Subcutaneous adipose tissue (tissue), 4 donors: ENCODE measurements around the gene OVAAL. TPM values are rescaled to one million over a fixed set of nuclear protein-coding genes. Genes with fewer than 3 reads are reported as not detected.

Experiments
- CTCF ChIP-seq: fragments of 450-650 bp; IDR thresholded peaks from one replicate; pipeline ENCODE4 v1.5.1; 2016; ENCODE audit warnings: low read depth, mild to moderate bottlenecking, control low read depth, antibody characterized with exemption, moderate library complexity
- total RNA-seq, 4 donors: library from RNA; depleted of rRNA; stranded (reverse); fragments of >200 nt; gene quantifications; one replicate each; pipeline ENCODE4 v1.1.0, GENCODE V29; 2016

Gene OVAAL
- total RNA-seq, 4 donors from 2014 or later = not detected

DNA sequence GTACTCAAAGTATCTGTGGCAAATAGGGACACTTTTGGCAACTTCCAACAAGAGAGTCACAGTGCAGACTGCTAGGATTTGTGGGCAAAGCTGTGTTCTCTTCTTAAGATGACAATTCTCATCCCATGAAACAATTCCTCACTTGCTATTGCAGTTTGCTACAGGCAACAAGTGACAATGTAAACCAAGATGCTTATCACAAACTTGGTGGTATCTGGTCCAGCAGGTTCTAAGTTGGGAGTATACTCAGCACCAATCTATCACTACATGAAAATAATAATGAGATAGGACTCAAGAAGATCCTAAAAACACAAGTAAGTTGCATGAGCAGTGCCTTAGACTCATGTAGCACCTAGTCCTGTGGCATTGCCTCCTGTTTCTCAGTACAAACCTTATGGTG lies 3.4 kb upstream of the OVAAL start:
- no peak for TF ChIP-seq CTCF

GRCh38 chr1:180560200-180560867 lies 1.6 kb downstream of the OVAAL start:
- no peak for TF ChIP-seq CTCF

- no peak for TF ChIP-seq CTCF
Observed at GRCh38 chr1:180560868-180561600, 2.3 kb downstream of the OVAAL start.

- no peak for TF ChIP-seq CTCF
Observed at GRCh38 chr1:180562640-180563025, 3.9 kb downstream of the OVAAL start.

DNA sequence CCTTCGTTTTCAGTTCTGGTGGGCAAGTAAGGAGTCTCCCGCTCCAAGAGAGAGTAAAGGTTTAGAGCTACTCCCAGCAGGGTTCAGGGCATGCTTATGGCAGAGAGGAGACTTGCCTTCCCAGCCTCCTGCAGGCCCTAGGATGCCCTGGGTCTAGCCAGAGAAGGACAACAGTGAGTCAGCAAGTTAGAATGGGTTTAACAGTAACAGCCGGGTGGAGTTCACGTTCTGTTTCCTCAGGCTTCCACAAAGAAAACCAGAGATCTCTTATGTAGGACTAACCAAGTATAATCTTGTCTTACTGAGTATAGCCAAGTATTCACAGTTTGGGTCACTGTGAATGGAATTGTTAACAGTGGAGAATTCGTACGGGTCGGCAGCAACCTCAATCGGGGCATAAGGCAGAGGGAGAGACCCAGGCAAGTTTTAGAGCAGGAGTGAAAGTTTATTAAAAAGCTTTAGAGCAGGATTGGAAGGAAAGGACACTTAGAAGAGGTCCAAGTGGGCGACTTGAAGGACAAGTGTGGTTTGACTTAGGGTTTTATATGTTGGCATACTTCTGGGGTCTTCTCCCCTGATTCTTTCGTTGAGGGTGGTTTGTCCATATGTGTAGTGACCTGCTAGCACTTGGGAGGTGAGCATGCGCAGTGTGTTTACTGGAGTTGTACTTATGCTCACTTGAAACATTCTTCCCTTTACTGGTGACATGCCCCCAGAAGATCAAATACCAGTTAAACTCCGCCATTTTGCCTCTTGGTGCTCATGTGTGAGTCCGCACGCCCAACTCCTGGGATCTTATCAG lies 4.5 kb downstream of the OVAAL start:
- TF ChIP-seq CTCF = no peak

DNA sequence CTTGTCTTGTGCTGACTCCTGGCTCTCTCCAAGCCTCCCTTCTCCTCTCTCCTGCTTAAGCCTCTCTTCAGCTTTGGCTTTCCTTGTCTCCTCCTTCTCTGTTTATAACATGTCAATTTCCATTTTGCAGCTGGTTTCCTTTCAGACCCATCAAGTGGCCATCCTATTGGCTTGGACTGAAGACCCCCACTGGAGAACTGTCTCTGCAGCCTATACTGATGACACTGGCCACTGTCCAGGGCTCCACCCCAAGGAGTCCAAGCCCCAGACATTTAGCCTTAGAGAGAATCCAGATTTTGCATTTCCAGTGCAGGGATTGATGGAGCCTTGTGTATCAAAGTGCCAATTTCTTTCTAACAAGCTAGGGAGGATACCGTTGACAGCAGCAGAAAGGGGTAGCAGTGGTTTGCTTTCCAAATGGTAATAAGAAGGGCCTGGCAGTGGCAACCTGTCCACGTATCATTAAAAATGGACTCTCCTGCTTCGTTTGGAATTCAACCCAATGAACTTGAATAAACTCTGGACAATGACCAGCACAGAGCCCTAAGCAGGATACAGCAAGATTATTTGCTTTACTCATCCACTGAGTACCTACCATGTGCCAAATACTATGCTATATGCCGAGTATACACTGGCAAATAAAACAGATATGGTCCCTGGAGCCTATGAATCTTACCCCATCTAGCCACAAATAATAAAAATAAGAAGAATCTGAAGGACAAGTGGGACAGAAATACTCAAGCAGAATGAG lies 6.5 kb downstream of the OVAAL start:
- no peak for TF ChIP-seq CTCF

DNA sequence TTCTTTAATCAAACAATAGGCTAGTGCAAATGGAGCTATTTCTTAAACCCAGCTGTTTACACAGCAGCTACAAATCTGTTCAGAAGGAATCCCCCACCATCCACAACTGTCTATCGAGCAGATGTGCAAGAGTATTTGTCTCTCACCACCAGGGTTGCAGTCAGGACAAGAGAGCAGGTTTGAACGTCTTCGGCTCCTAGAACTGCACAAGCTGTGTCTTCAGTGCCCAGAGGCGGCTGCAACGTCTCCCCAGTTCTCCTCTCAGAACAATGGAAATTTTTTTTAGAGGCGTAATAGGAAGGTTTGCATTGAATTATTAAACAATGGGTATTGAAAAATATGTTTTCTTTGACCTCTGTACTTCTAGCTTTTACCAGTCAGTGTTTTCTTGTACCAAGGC lies 7.3 kb downstream of the OVAAL start:
- no peak for TF ChIP-seq CTCF
